ENCODE results near the gene ABCA1. TPM values are rescaled to one million over a fixed set of nuclear protein-coding genes. Genes with fewer than 3 reads are reported as not detected.

The ABCA1 gene
- total RNA-seq, 1 experiment from 2014 or later = 2.3 TPM

DNA sequence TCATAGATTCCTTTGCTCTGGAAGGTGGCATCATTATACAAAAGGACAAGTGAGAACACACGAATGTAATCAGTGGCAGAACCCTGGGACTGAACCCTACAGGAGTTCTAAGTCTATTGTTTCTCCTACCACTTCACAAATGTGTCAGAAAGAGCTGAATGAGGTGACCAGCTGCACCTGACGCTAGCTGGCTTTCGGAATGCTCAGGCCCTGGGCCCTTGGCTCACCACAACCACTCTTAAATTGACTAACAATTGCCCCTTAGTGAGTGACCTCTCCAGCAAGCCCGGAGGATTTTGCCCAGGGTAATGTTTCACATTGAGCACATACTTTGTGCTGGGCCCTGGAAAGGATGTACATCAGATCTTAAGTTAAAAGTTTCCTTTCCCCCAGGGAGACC, 41.2 kb upstream of the ABCA1 start:
- intact Hi-C loops (cut with micrococcal nuclease) = no loop called here
- CTCF ChIA-PET = no interaction called here
- H3K4me3 ChIP-seq (ENCODE audit: low read length) = no peak overlapping the region

GRCh38 chr9:104968025-104968982, 40.3 kb upstream of the ABCA1 start:
- no peak for TF ChIP-seq EZH2 (IDR thresholded peaks at IDR 0.05; ENCODE audit: low read length, unreplicated experiment)
- no peak for TF ChIP-seq EZH2phosphoT487 (IDR thresholded peaks at IDR 0.05; ENCODE audit: borderline replicate concordance, low read length)
- TF ChIP-seq CTCF (conservative IDR thresholded peaks at IDR 0.05; ENCODE audit: low read depth, low read length) = no peak
- peak overlapping the region; percentile 66 for H3K9ac ChIP-seq (ENCODE audit: low read length)
- no peaks in the 10 kb centered on the region for H3K9me3 ChIP-seq (ENCODE audit: low read length)
- BruUV-seq (replicated peaks) = TSS peak; percentile 65
- DNase-seq = peak; percentile 76
- POLR2A ChIA-PET (ENCODE audit: unreplicated experiment) = interaction anchor here (0.6 kb wide), 1 partner anchor 188 kb away, joined by 6 read pairs; no protein-coding TSS in a partner anchor
- H3K79me2 ChIP-seq (ENCODE audit: low read length) = no peaks in the 10 kb centered on the region
- CTCF ChIA-PET = interaction anchor here (0.5 kb wide), 1 partner anchor 26 kb away, joined by 3 read pairs; no protein-coding TSS in a partner anchor
- no peaks in the 10 kb centered on the region for H4K20me1 ChIP-seq (ENCODE audit: low read length)
- no peaks in the 10 kb centered on the region for H3K36me3 ChIP-seq (ENCODE audit: low read depth, low read length)
- intact Hi-C loops (cut with micrococcal nuclease) = loop anchor here (1.0 kb wide), 1 partner anchor 40 kb away; the partner anchor contains the start of gene ABCA1
- H3K4me2 ChIP-seq (ENCODE audit: low read length) = peak overlapping the region; percentile 85
- H3K4me3 ChIP-seq (ENCODE audit: low read length) = peak overlapping the region; percentile 91
- peak; percentile 96 for ATAC-seq
- H3F3A ChIP-seq (ENCODE audit: low read length, unreplicated experiment) = no peaks in the 10 kb centered on the region
- peak overlapping the region; percentile 94 for H2AFZ ChIP-seq (ENCODE audit: low read length)
- H3K27ac ChIP-seq (ENCODE audit: low read length) = no peak overlapping the region
- H3K9me2 ChIP-seq (replicated peaks; ENCODE audit: low read length) = no peaks in the 10 kb centered on the region
- H3K4me1 ChIP-seq (ENCODE audit: insufficient read depth, low read length) = peaks cover 5% of the 10 kb centered on the region
- no peaks in the 10 kb centered on the region for H3K27me3 ChIP-seq (ENCODE audit: low read length)

More for the DNA sequence above, 41.2 kb upstream of the ABCA1 start:
- no TSS peak for BruUV-seq (replicated peaks)
- DNase-seq (no peak), ATAC-seq (no peak)
- Histone ChIP-seq H4K20me1 (ENCODE audit: low read length) (no peaks in the 10 kb centered on the region), H3K36me3 (ENCODE audit: low read depth, low read length) (no peaks in the 10 kb centered on the region), H3K79me2 (ENCODE audit: low read length) (no peaks in the 10 kb centered on the region), H3K4me1 (ENCODE audit: insufficient read depth, low read length) (peaks cover 5% of the 10 kb centered on the region), H3K4me2 (ENCODE audit: low read length) (no peak overlapping the region), H3K9me2 (replicated peaks; ENCODE audit: low read length) (no peaks in the 10 kb centered on the region), H3F3A (ENCODE audit: low read length, unreplicated experiment) (no peaks in the 10 kb centered on the region), H3K9ac (ENCODE audit: low read length) (no peak overlapping the region), H3K27me3 (ENCODE audit: low read length) (no peaks in the 10 kb centered on the region), H3K9me3 (ENCODE audit: low read length) (no peaks in the 10 kb centered on the region), H2AFZ (ENCODE audit: low read length) (peak overlapping the region; percentile 94; the same call in 1 of the 2 replicates), H3K27ac (ENCODE audit: low read length) (no peak overlapping the region)
- POLR2A ChIA-PET (ENCODE audit: unreplicated experiment) = no interaction called here
- no peak for TF ChIP-seq CTCF (conservative IDR thresholded peaks at IDR 0.05; ENCODE audit: low read depth, low read length)
- TF ChIP-seq EZH2phosphoT487 (IDR thresholded peaks at IDR 0.05; ENCODE audit: borderline replicate concordance, low read length) = no peak
- TF ChIP-seq EZH2 (IDR thresholded peaks at IDR 0.05; ENCODE audit: low read length, unreplicated experiment) = no peak

DNA sequence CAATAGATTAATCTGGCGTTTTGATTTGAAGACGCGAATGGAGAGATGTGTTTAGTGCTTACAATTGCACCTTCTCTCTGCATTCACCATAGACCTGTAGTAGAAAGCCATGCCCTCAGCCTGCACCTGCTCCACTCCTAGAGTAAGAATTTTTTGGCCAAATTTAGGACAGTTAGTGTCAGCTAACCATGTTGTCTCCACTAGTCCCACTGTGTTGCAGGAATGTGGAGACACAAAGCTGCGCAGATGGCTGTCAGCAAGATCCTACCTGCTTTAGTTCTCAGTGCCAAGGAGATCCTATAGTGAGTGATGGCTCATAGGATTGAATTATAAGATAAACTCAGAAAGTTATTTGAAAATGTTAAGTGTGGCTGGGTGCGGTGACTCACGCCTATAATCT, 35.1 kb upstream of the ABCA1 start:
- BruUV-seq (replicated peaks) = no TSS peak
- Histone ChIP-seq H3K79me2 (ENCODE audit: low read length) (no peaks in the 10 kb centered on the region), H2AFZ (ENCODE audit: low read length) (no peak overlapping the region), H3K4me2 (ENCODE audit: low read length) (no peak overlapping the region), H3F3A (ENCODE audit: low read length, unreplicated experiment) (no peaks in the 10 kb centered on the region), H3K36me3 (ENCODE audit: low read depth, low read length) (no peaks in the 10 kb centered on the region), H3K9me2 (replicated peaks; ENCODE audit: low read length) (no peaks in the 10 kb centered on the region), H3K9me3 (ENCODE audit: low read length) (no peaks in the 10 kb centered on the region), H3K27ac (ENCODE audit: low read length) (no peak overlapping the region), H3K27me3 (ENCODE audit: low read length) (no peaks in the 10 kb centered on the region), H3K4me3 (ENCODE audit: low read length) (no peak overlapping the region), H3K4me1 (ENCODE audit: insufficient read depth, low read length) (peaks cover 9% of the 10 kb centered on the region; the same call in 1 of the 2 replicates), H3K9ac (ENCODE audit: low read length) (no peak overlapping the region), H4K20me1 (ENCODE audit: low read length) (no peaks in the 10 kb centered on the region)
- no peak for TF ChIP-seq EZH2 (IDR thresholded peaks at IDR 0.05; ENCODE audit: low read length, unreplicated experiment)
- no peak for TF ChIP-seq EZH2phosphoT487 (IDR thresholded peaks at IDR 0.05; ENCODE audit: borderline replicate concordance, low read length)
- TF ChIP-seq CTCF (conservative IDR thresholded peaks at IDR 0.05; ENCODE audit: low read depth, low read length) = no peak
- intact Hi-C loops (cut with micrococcal nuclease) = no loop called here
- DNase-seq (no peak), ATAC-seq (no peak)
- CTCF ChIA-PET = no interaction called here
- POLR2A ChIA-PET (ENCODE audit: unreplicated experiment) = no interaction called here

Measured in PC-3 (cell line).